Lower leg skin (tissue), 3 donors: ENCODE measurements around the gene OR1F1.

ENCODE experiments used
- POLR2A ChIP-seq, 2 donors: fragments of 450-650 bp; IDR thresholded peaks; one replicate each; pipeline ENCODE4 v1.6.1; 2016 to 2017; ENCODE audit warnings: antibody characterized with exemption in 2 of 2, mild to moderate bottlenecking in 1 of 2, moderate library complexity in 1 of 2
- TF ChIP-seq, protein P1 (sequence below), 3 donors: fragments of 450-650 bp; IDR thresholded peaks; one replicate each; pipeline ENCODE4 v1.5.1; 2016; ENCODE audit warnings: antibody characterized with exemption in 3 of 3, mild to moderate bottlenecking in 3 of 3, moderate library complexity in 2 of 3

- TF ChIP-seq, protein P1, sequence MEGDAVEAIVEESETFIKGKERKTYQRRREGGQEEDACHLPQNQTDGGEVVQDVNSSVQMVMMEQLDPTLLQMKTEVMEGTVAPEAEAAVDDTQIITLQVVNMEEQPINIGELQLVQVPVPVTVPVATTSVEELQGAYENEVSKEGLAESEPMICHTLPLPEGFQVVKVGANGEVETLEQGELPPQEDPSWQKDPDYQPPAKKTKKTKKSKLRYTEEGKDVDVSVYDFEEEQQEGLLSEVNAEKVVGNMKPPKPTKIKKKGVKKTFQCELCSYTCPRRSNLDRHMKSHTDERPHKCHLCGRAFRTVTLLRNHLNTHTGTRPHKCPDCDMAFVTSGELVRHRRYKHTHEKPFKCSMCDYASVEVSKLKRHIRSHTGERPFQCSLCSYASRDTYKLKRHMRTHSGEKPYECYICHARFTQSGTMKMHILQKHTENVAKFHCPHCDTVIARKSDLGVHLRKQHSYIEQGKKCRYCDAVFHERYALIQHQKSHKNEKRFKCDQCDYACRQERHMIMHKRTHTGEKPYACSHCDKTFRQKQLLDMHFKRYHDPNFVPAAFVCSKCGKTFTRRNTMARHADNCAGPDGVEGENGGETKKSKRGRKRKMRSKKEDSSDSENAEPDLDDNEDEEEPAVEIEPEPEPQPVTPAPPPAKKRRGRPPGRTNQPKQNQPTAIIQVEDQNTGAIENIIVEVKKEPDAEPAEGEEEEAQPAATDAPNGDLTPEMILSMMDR (IDR thresholded peaks at IDR 0.05): no peak
- TF ChIP-seq POLR2A (IDR thresholded peaks at IDR 0.05): no peak
These were observed 24.0 kb downstream of the OR1F1 start for GRCh38 chr16:3212006-3212405.
